HCT116 (cell line): ENCODE measurements around the gene PALB2. TPM values are rescaled to one million over a fixed set of nuclear protein-coding genes. Genes with fewer than 3 reads are reported as not detected.

ENCODE experiments used
- ATAC-seq: fragments of 200-7000 bp; cut with Tn5 transposase; 2 replicates; pipeline ENCODE4 v1.9.1; 2020; ENCODE audit warnings: mild to moderate bottlenecking, moderate library complexity
- BruUV-seq: library from RNA; stranded (reverse); fragments of 400-500 nt; replicated peaks from 2 replicates; lab custom pipeline; 2021; lab: Mats Ljungman, UMichigan
- CTCF ChIA-PET: fragments of 300-600 bp; sonication (Branson Sonifier 250); formaldehyde crosslinking; loops from one replicate; lab custom pipeline; 2021; ENCODE audit warnings: antibody characterized with exemption; lab: Charles Lee
- POLR2A ChIA-PET: fragments of 300-600, 350-600 bp; sonication (Branson Sonifier 250); formaldehyde crosslinking; loops from one replicate; lab custom pipeline; 2021; ENCODE audit warnings: antibody characterized with exemption; lab: Charles Lee
- RAD21 ChIA-PET, 2 experiments: fragments of 300-600 bp; sonication (Branson Sonifier 250); formaldehyde crosslinking; loops; one replicate each; lab custom pipeline; 2023; ENCODE audit warnings: low total read pairs in 2 of 2; ENCODE audit not compliant: uncharacterized antibody in 2 of 2, unreplicated experiment in 2 of 2, low non-redundant PET in 1 of 2; lab: Charles Lee
- DNase-seq: peaks from one replicate; pipeline ENCODE4 v3.0.0-alpha.2; 2010; ENCODE audit warnings: low read depth, low spot score
- H2AFZ ChIP-seq: fragments of 200-600 bp; shearing (Covaris generic), sonication (generic); 2 replicates; pipeline ENCODE4 v1.6.1; 2017; ENCODE audit warnings: low read depth, mixed run types, mixed read lengths, antibody characterized with exemption, low read length; ENCODE audit not compliant: poor library complexity, severe bottlenecking
- H3K27ac ChIP-seq: 2 replicates; pipeline ENCODE4 v1.5.1; 2012; ENCODE audit warnings: low read depth, low read length
- H3K27me3 ChIP-seq: fragments of 200-600 bp; sonication (generic); 2 replicates; pipeline ENCODE4 v1.6.1; 2016; ENCODE audit warnings: mixed run types, low read length, mixed read lengths; ENCODE audit not compliant: insufficient read depth
- H3K36me3 ChIP-seq, 2 experiments: fragments of 200-500 bp in 1 of 2; fragments of 200-600 bp in 1 of 2; sonication (Bioruptor generic) in 1 of 2; sonication (generic) in 1 of 2; 2 replicates each; pipeline versions ENCODE4 v1.5.1 to v1.6.1; 2014 to 2016; ENCODE audit warnings: low read length in 2 of 2, inconsistent platforms in 1 of 2, mixed read lengths in 1 of 2, mixed run types in 1 of 2; ENCODE audit not compliant: insufficient read depth in 2 of 2, control insufficient read depth in 1 of 2
- H3K4me1 ChIP-seq, 2 experiments: fragments of 200-600 bp in 1 of 2; sonication (generic) in 1 of 2; 2 replicates each; pipeline versions ENCODE4 v1.5.1 to v1.6.1; 2012 to 2017; ENCODE audit warnings: low read length in 2 of 2, inconsistent platforms in 1 of 2, mild to moderate bottlenecking in 1 of 2, mixed read lengths in 1 of 2, mixed run types in 1 of 2, moderate library complexity in 1 of 2; ENCODE audit not compliant: insufficient read depth in 2 of 2, control insufficient read depth in 1 of 2
- H3K4me2 ChIP-seq: fragments of 200-600 bp; sonication (generic); 2 replicates; pipeline ENCODE4 v1.6.1; 2017; ENCODE audit warnings: mixed run types, low read length, mixed read lengths
- H3K4me3 ChIP-seq, 2 experiments: fragments of 200-600 bp in 1 of 2; sonication (generic) in 1 of 2; replicated peaks in 1 of 2; 2 replicates each; pipeline ENCODE4 v1.5.1; 2011 to 2016; ENCODE audit warnings: low read length in 2 of 2, control low read depth in 1 of 2, low read depth in 1 of 2, mild to moderate bottlenecking in 1 of 2, mixed read lengths in 1 of 2, mixed run types in 1 of 2
- H3K79me2 ChIP-seq: fragments of 200-600 bp; sonication (generic); 2 replicates; pipeline ENCODE4 v1.6.1; 2017; ENCODE audit warnings: mild to moderate bottlenecking, mixed run types, low read length, moderate library complexity, mixed read lengths; ENCODE audit not compliant: insufficient read depth
- H3K9ac ChIP-seq: fragments of 200-600 bp; sonication (generic); 2 replicates; pipeline ENCODE4 v1.6.1; 2016; ENCODE audit warnings: low read length, mixed read lengths
- H3K9me2 ChIP-seq: fragments of 200-600 bp; sonication (generic), shearing (Covaris generic); 2 replicates; pipeline ENCODE4 v1.6.1; 2017; ENCODE audit warnings: mixed run types, mild to moderate bottlenecking, moderate library complexity; ENCODE audit not compliant: insufficient read depth
- H3K9me3 ChIP-seq, 2 experiments: fragments of 200-500 bp in 1 of 2; fragments of 200-600 bp in 1 of 2; sonication (Bioruptor generic) in 1 of 2; sonication (generic) in 1 of 2; 2 replicates each; pipeline ENCODE4 v1.6.1; 2014 to 2017; ENCODE audit warnings: low read length in 2 of 2, mixed read lengths in 2 of 2, inconsistent platforms in 1 of 2, low read depth in 1 of 2, mild to moderate bottlenecking in 1 of 2, mixed run types in 1 of 2, moderate library complexity in 1 of 2; ENCODE audit not compliant: control insufficient read depth in 1 of 2, insufficient read depth in 1 of 2
- H4K20me1 ChIP-seq: fragments of 200-600 bp; sonication (generic), shearing (Covaris generic); 2 replicates; pipeline ENCODE4 v1.6.1; 2017; ENCODE audit warnings: mixed run types, mild to moderate bottlenecking, moderate library complexity; ENCODE audit not compliant: insufficient read depth
- CBX3 ChIP-seq: IDR thresholded peaks from 2 replicates; pipeline ENCODE4 v1.6.1; 2012; ENCODE audit warnings: low read depth
- EZH2 ChIP-seq: fragments of 200-600 bp; sonication (generic); IDR thresholded peaks from 2 replicates; pipeline ENCODE4 v1.6.1; 2017; ENCODE audit warnings: antibody characterized with exemption, mixed run types
- EZH2phosphoT487 ChIP-seq: fragments of 200-600 bp; IDR thresholded peaks from 2 replicates; pipeline ENCODE4 v1.6.1; 2018; ENCODE audit warnings: antibody characterized with exemption, borderline replicate concordance
- JUND ChIP-seq: IDR thresholded peaks from 2 replicates; pipeline ENCODE4 v1.6.1; 2012
- POLR2A ChIP-seq: IDR thresholded peaks from 2 replicates; pipeline ENCODE4 v1.7.0; 2011; ENCODE audit warnings: borderline replicate concordance; ENCODE audit not compliant: insufficient read depth, insufficient read length; ENCODE audit errors: extremely low read depth
- SIN3A ChIP-seq: IDR thresholded peaks from 2 replicates; pipeline ENCODE4 v1.6.1; 2012; ENCODE audit warnings: low read depth
- SRF ChIP-seq: IDR thresholded peaks from 2 replicates; pipeline ENCODE4 v1.6.1; 2012; ENCODE audit warnings: low read depth
- TCF7L2 ChIP-seq: IDR thresholded peaks from 2 replicates; pipeline ENCODE4 v1.7.0; 2011; ENCODE audit warnings: borderline replicate concordance, inconsistent platforms; ENCODE audit not compliant: insufficient read depth, insufficient read length; ENCODE audit errors: extremely low read depth
- ZFX ChIP-seq: fragments of 450-650 bp; IDR thresholded peaks from 2 replicates; pipeline ENCODE4 v1.6.1; 2017
- intact Hi-C: fragments of 100-400 bp; cut with micrococcal nuclease; formaldehyde crosslinking; loops from 2 replicates; pipeline ENCODE4 v1.10.0; 2022
- total RNA-seq: library from RNA; stranded (reverse); gene quantifications from one replicate; pipeline ENCODE4 v1.2.1, GENCODE V29; 2021; ENCODE audit not compliant: unreplicated experiment
- TF ChIP-seq, protein P1 (sequence below): IDR thresholded peaks from 2 replicates; pipeline ENCODE4 v1.6.1; 2012
- TF ChIP-seq, protein P2 (sequence below): IDR thresholded peaks from 2 replicates; pipeline ENCODE4 v1.6.1; 2012; ENCODE audit warnings: low read depth
- TF ChIP-seq, protein P3 (sequence below): IDR thresholded peaks from 2 replicates; pipeline ENCODE4 v1.6.1; 2012

The PALB2 gene
- total RNA-seq, 1 experiment from 2014 or later, result 15.6 TPM

DNA sequence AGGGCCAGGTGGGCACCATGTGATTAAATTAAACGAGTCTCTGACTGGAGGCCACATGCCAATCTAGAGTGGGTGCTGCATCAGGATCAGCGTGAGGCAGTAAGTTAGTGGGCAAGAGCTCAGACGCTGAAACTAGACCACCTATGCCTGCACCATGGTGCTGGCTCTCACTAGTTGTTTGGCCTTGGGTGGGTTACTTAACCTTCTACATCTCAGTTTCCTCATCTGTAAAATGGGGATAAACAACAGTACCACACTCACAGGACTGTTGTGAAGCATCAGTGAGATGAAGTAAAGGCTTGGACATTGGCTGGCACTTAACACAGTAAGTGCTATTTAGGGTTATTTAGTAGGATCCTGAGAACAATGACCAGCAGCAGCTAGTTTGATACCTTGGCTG is 50.9 kb downstream of the PALB2 start:
- Histone ChIP-seq H4K20me1 (no peaks in the 10 kb centered on the region), H3K4me1 (peaks cover 9 to 11% of the 10 kb centered on the region in 2 experiments; a peak in 3 of 4 replicates), H3K36me3 (peaks cover 28 to 61% of the 10 kb centered on the region in 2 experiments), H2AFZ (no peak overlapping the region), H3K27me3 (no peaks in the 10 kb centered on the region), H3K4me2 (no peak overlapping the region), H3K9me2 (no peaks in the 10 kb centered on the region), H3K27ac (no peak overlapping the region), H3K4me3 (no peak overlapping the region), H3K9me3 (no peaks in the 10 kb centered on the region), H3K79me2 (peaks cover 95% of the 10 kb centered on the region), H3K9ac (no peak overlapping the region)
- intact Hi-C loops, result no loop called here
- ATAC-seq (no peak), DNase-seq (no peak)
- POLR2A ChIA-PET, result no interaction called here
- CTCF ChIA-PET, result no interaction called here
- BruUV-seq, result no TSS peak
- TF ChIP-seq EZH2phosphoT487 (no peak), JUND (no peak), EZH2 (no peak), POLR2A (no peak), SRF (no peak)
- RAD21 ChIA-PET, result no interaction called here

DNA sequence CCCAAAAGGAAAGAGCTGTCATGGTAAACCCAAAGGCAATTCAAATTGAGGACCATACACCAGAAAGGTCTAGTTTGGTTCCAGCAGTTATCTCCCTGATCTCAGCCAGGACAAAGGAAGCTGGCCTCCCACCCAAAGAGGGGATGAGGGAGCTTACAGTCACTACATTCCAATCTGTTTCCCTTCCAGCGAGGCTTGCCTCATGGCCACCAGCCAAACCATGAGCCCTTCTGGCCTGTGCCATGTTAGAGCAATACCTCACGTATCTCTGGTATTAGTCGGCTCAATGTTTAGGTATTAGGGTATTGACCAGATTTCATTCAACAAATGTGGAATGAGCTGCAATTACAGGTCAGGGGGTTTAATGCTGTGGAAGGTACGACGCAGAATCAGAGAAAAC is 53.4 kb downstream of the PALB2 start:
- intact Hi-C loops, result no loop called here
- ChIA-PET RAD21 (no interaction called here), CTCF (no interaction called here), POLR2A (no interaction called here)
- Histone ChIP-seq H3K4me1 (no peaks in the 10 kb centered on the region), H3K9me2 (no peaks in the 10 kb centered on the region), H3K9me3 (no peaks in the 10 kb centered on the region), H3K4me2 (no peak overlapping the region), H2AFZ (no peak overlapping the region), H3K79me2 (peaks cover 82% of the 10 kb centered on the region), H3K27me3 (no peaks in the 10 kb centered on the region), H3K9ac (no peak overlapping the region), H3K4me3 (no peak overlapping the region), H3K36me3 (peaks cover 40 to 61% of the 10 kb centered on the region in 2 experiments), H4K20me1 (no peaks in the 10 kb centered on the region), H3K27ac (no peak overlapping the region)
- no TSS peak for BruUV-seq
- ATAC-seq (no peak), DNase-seq (no peak)
- TF ChIP-seq ZFX (no peak), SIN3A (no peak), CBX3 (no peak), TCF7L2 (no peak)
- TF ChIP-seq, protein P1, sequence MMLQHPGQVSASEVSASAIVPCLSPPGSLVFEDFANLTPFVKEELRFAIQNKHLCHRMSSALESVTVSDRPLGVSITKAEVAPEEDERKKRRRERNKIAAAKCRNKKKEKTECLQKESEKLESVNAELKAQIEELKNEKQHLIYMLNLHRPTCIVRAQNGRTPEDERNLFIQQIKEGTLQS, result no peak
- TF ChIP-seq, protein P2, sequence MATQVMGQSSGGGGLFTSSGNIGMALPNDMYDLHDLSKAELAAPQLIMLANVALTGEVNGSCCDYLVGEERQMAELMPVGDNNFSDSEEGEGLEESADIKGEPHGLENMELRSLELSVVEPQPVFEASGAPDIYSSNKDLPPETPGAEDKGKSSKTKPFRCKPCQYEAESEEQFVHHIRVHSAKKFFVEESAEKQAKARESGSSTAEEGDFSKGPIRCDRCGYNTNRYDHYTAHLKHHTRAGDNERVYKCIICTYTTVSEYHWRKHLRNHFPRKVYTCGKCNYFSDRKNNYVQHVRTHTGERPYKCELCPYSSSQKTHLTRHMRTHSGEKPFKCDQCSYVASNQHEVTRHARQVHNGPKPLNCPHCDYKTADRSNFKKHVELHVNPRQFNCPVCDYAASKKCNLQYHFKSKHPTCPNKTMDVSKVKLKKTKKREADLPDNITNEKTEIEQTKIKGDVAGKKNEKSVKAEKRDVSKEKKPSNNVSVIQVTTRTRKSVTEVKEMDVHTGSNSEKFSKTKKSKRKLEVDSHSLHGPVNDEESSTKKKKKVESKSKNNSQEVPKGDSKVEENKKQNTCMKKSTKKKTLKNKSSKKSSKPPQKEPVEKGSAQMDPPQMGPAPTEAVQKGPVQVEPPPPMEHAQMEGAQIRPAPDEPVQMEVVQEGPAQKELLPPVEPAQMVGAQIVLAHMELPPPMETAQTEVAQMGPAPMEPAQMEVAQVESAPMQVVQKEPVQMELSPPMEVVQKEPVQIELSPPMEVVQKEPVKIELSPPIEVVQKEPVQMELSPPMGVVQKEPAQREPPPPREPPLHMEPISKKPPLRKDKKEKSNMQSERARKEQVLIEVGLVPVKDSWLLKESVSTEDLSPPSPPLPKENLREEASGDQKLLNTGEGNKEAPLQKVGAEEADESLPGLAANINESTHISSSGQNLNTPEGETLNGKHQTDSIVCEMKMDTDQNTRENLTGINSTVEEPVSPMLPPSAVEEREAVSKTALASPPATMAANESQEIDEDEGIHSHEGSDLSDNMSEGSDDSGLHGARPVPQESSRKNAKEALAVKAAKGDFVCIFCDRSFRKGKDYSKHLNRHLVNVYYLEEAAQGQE, result no peak
- TF ChIP-seq, protein P3, sequence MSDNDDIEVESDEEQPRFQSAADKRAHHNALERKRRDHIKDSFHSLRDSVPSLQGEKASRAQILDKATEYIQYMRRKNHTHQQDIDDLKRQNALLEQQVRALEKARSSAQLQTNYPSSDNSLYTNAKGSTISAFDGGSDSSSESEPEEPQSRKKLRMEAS, result no peak
